HG03196 (cell line): Measurements from ENCODE around the gene RHEX.
A peak's percentile ranks its signal among the peaks of the same experiment; 100 is the strongest.
"Not testable (repeated sequence)": the region's sequence is repeated elsewhere in the genome, so short reads cannot be mapped to it uniquely, and the experiment has no call there.

Experiments
- ATAC-seq: cut with Tn5 transposase; IDR thresholded peaks from one replicate; pipeline ENCODE4 v1.9.1; 2021; ENCODE audit not compliant: unreplicated experiment

Gene RHEX

GRCh38 chr1:206052919-206053610, at the start of gene RHEX:
TSS of gene RHEX (plus strand) at chr1:206053173. CDS start at chr1:206097829, 44,656 bp downstream.
- not testable (repeated sequence) for ATAC-seq

DNA sequence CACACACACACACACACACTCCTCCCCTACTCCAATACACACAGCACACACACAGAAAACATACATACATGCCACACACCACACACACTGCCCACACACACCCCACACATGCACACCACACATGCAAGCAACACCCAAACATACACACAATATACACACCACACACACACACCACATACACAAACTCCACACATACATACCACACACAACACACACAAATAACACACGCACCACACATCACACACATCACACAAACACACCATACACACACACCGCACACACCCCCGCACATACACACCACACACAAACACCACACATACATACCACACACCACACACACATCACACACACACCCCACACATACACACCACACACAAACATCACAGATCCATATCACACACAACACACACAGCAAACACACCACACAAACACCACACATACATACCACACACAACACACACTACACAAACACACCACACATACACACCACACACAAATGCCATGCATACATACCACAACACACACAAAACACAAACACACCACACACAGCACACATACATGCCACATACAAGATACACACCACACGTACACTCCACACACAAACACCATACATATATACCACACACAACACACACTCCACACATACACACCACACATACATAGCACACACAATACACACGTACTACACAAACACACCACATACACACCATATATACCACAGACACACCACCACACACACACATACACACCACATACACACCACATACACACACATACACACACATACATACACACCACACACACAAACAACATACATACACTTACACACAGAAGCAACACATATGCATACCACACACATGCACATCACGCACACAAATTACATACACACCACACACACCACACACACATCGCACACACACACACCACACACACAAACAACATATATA, 48.8 kb upstream of the RHEX start:
- no peak for ATAC-seq

DNA sequence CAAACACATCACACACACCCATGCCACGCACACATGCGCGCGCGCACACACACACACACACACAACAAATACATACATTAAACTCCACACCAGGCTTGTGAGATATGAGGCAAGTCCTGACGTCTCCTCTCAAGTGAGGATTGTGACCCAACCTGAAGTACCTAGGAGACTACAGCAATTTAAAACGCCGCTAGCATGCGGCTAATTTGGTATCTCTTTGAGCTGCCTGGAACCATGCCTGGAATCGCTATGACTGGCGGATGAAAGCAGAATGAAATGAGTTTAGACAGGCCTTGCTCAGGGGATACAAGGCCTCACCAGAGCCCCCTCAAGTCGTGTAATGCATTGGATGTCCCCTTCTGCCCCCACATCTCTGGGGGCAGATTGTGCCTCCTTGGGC, 48.1 kb upstream of the RHEX start:
- ATAC-seq, result no peak

- ATAC-seq, result no peak
Observed at GRCh38 chr1:206005234-206005633, 47.7 kb upstream of the RHEX start.

- no peak for ATAC-seq
Observed at GRCh38 chr1:206005778-206006180, 47.2 kb upstream of the RHEX start.

DNA sequence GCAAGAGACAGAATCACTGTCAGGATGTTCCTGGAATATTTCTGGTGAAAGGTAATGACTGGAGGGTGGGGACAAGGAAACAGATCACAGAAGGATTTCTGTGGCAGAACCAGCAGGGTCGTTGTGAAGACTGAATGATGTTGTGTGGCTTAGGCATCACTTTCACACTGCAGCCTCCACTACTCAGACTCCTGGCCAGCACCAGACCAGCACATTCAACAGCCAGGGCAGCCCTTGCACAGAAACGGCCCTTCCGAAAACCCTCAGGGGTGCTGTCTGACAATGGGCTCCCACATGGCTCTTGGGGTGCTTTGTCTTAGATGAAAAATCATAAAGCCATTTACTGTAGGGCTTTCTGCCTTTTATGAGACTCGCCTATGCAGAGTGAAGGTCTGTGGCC, 46.0 kb upstream of the RHEX start:
- no peak for ATAC-seq

GRCh38 chr1:206010060-206010459, 42.9 kb upstream of the RHEX start:
- no peak for ATAC-seq

- ATAC-seq, result no peak
Observed at GRCh38 chr1:206011057-206011456, 41.9 kb upstream of the RHEX start.

- peak; percentile 92 for ATAC-seq
Observed at GRCh38 chr1:206012086-206012859, 40.7 kb upstream of the RHEX start.

DNA sequence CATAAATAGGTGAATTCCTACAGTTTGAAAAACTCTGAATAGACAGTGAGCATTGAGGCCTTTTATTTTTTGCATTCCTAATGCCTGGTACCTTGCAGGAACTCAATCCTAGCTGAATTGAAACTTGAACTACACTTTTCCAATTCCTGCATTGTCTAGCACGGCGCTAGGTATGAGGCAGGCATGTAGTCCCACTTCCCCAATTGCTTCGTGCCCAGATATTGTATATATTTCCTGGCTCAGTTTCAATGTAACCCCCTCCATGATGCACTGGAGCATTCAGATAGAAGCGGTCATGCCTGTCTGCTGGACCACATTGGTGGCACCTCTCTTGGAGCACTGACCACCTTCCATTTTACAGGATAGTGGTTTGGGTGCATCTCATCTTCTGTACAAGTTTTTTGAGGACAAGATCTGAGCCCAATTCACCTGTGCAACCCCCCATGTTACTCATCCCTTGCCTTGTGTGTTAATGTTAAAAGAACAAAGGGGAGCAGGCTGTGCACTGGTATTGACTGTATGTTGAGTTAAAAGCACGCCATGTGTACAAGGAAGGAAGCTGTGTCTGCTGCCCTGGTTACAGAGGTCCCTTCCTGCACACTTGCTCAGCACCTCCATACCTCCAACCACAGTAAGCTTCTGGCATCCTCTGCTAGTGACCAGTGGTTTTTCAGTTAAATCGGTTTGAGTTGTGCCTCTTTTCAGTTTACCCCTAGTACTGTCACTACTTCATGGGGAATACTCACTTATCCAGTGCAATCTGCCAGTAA, 39.8 kb upstream of the RHEX start:
- ATAC-seq, result no peak

GRCh38 chr1:206014601-206015000, 38.4 kb upstream of the RHEX start:
- no peak for ATAC-seq

GRCh38 chr1:206015071-206015470, 37.9 kb upstream of the RHEX start:
- ATAC-seq, result no peak

GRCh38 chr1:206020393-206021007, 32.5 kb upstream of the RHEX start:
- no peak for ATAC-seq

GRCh38 chr1:206021008-206021625, 31.9 kb upstream of the RHEX start:
- no peak for ATAC-seq

- ATAC-seq, result no peak
Observed at GRCh38 chr1:206021626-206022365, 31.2 kb upstream of the RHEX start.

DNA sequence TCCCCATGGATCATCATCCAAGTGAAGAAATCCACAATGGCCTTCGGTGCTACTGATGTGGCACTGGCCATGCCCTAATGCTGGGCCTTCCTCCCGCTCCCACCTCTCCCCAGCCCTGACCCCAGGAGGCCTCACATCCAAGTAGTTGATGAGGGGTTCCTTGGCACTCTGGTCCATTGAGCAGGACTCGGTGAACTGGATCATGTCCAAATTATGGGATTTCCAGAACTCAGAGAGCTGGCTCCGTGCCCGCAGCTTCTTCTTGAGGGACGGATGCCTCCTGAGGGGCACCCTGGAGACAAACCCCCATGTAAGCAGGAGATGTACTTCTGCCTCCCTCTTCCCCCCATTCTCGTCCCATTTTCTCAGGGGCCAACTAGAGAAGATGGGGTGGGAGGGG, 30.2 kb upstream of the RHEX start:
- no peak for ATAC-seq

DNA sequence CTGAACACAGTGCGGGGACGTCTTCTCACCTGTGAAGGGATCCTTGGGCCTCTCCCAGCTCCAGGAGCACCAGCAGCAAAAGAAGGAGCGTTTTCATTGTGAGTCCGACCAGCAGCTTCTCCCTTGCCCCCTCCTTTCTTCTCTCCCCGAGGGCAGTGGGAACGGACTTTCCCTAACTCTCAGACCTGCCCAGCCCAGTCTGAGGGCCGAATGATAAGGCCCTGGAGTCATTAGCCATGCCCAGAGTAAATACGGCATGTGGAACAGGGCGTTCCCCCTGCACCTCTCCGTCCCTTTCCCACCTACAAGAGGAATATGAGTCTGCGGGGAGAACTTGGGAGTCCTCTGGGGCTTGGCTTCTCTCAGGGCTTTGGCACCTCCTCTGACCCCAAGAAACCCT, 29.3 kb upstream of the RHEX start, which contains the start of gene CTSE:
Gene CTSE (minus strand): TSS at position 201 of the 400 bp plus-strand sequence. CDS start 104 bp downstream, at position 97.
- ATAC-seq, result no peak

DNA sequence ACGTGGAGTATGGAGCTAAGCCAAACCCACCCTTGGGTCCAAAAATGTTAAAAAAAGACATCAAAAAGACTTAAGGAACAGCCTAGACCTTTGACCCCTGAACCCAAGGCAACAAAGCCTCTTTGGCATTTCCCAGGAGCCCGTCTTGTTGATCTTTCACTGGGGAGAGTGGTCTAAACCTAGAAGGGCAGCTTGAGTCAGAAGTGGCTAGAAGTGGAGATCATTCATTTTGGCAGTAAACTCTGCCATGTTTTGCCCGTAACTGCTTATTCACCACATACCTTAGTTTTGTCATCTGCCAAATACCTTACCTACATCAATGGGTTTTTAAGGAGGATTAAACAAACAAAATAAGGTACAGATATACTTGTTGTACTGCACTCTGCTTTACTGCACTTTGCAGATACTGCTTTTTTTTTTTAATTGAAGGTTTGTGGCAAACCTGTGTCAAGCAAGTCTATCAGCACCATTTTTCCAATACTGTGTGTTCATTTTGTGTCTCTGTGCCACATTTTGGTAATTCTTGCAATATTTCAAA, 27.6 kb upstream of the RHEX start:
- no peak for ATAC-seq

GRCh38 chr1:206029484-206029883, 23.5 kb upstream of the RHEX start:
- no peak for ATAC-seq
